ENCODE measurements around the gene LYZL1. TPM values are rescaled to one million over a fixed set of nuclear protein-coding genes. Genes with fewer than 3 reads are reported as not detected.

Gene LYZL1
- total and polyA plus RNA-seq, 2 donors (not counting 1 experiment from before 2014, with no cell fraction given): not detected

GRCh38 chr10:29328983-29329382, 40.1 kb downstream of the LYZL1 start:
- H2AFZ ChIP-seq (ENCODE audit: low read length): no peak overlapping the region
- H3K27ac ChIP-seq (ENCODE audit: insufficient read depth, low read length): no peak overlapping the region
- H3K79me2 ChIP-seq (ENCODE audit: control insufficient read depth, insufficient read depth, low read length): no peaks in the 10 kb centered on the region

GRCh38 chr10:29329420-29329819, 40.5 kb downstream of the LYZL1 start:
- no peak overlapping the region for H2AFZ ChIP-seq (ENCODE audit: low read length)
- H3K4me2 ChIP-seq (ENCODE audit: extremely low read depth, insufficient read depth, low read length): peak overlapping the region; percentile 16

More at GRCh38 chr10:29328983-29329382, 40.1 kb downstream of the LYZL1 start:
- Histone ChIP-seq H3K4me1 (ENCODE audit: control insufficient read depth, extremely low read depth, insufficient read depth, low read length) (no peaks in the 10 kb centered on the region), H3K27me3 (ENCODE audit: control insufficient read depth, insufficient read depth, low read length) (no peaks in the 10 kb centered on the region), H3K9me3 (ENCODE audit: control insufficient read depth, insufficient read depth, low read depth, low read length) (no peaks in the 10 kb centered on the region), H3K36me3 (ENCODE audit: control insufficient read depth, insufficient read depth, low read length) (no peaks in the 10 kb centered on the region), H4K20me1 (ENCODE audit: control insufficient read depth, extremely low read depth, insufficient read depth, low read length) (no peaks in the 10 kb centered on the region), H3K4me2 (ENCODE audit: extremely low read depth, insufficient read depth, low read length) (no peak overlapping the region), H3K9ac (ENCODE audit: insufficient read depth, low read length) (no peak overlapping the region), H3K4me3 (replicated peaks in 1 of 4; ENCODE audit: control extremely low read depth in 1 of 4, insufficient read depth in 1 of 4, low read depth in 3 of 4, low read length in 4 of 4) (no peak overlapping the region)
- peak; percentile 49 to 89 for DNase-seq (ENCODE audit: low read depth in 2 of 2)
- TF ChIP-seq, protein P1, sequence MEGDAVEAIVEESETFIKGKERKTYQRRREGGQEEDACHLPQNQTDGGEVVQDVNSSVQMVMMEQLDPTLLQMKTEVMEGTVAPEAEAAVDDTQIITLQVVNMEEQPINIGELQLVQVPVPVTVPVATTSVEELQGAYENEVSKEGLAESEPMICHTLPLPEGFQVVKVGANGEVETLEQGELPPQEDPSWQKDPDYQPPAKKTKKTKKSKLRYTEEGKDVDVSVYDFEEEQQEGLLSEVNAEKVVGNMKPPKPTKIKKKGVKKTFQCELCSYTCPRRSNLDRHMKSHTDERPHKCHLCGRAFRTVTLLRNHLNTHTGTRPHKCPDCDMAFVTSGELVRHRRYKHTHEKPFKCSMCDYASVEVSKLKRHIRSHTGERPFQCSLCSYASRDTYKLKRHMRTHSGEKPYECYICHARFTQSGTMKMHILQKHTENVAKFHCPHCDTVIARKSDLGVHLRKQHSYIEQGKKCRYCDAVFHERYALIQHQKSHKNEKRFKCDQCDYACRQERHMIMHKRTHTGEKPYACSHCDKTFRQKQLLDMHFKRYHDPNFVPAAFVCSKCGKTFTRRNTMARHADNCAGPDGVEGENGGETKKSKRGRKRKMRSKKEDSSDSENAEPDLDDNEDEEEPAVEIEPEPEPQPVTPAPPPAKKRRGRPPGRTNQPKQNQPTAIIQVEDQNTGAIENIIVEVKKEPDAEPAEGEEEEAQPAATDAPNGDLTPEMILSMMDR (conservative IDR thresholded peaks at IDR 0.05 in 1 of 2, IDR thresholded peaks at IDR 0.05 in 1 of 2; ENCODE audit: low read depth in 1 of 2, low read length in 2 of 2): no peak
- TF ChIP-seq EZH2 (IDR thresholded peaks at IDR 0.05; ENCODE audit: low read length, missing control alignments): no peak

DNA sequence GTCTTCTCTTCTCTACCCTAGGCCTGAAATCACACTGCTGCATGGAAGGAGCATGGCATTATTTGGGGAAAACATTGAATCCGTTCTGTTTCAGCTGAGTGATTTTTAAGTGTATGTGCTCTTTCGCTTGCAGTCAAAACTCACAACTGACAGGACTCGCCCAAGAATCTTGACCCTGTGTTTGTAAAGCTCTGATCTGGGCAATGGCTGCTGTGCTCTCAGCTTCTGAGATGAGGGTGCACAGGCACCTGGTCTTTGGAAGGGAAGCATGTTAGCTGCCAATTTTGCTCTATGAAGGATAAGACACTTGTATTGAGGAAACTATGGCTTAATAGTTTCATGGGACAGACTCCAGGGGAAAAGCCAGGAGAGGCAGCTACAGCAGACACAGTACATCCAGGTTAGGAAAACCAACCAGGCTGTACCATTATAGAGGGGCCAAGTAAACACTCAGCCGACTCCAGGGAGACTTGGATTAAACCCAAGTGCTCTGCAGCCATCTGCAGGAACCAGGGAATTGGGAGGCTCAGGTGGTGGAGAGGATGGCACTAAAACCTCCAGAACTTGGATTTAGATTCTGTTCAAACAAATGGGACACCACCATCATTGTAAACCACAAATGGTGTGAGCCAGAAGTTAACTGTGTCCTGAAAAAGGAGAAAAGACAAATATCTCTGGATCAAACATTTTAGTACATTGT, 43.3 kb downstream of the LYZL1 start:
- H3K36me3 ChIP-seq (ENCODE audit: control insufficient read depth, insufficient read depth, low read length): no peaks in the 10 kb centered on the region
- H3K27ac ChIP-seq (ENCODE audit: insufficient read depth, low read length): no peak overlapping the region
- H3K4me3 ChIP-seq (replicated peaks in 1 of 4; ENCODE audit: control extremely low read depth in 1 of 4, insufficient read depth in 1 of 4, low read depth in 3 of 4, low read length in 4 of 4): no peak overlapping the region
- no peak for DNase-seq (ENCODE audit: low read depth in 2 of 2)
- no peak overlapping the region for H3K4me2 ChIP-seq (ENCODE audit: extremely low read depth, insufficient read depth, low read length)
- no peaks in the 10 kb centered on the region for H3K9me3 ChIP-seq (ENCODE audit: control insufficient read depth, insufficient read depth, low read depth, low read length)
- no peak overlapping the region for H2AFZ ChIP-seq (ENCODE audit: low read length)
- no peak overlapping the region for H3K9ac ChIP-seq (ENCODE audit: insufficient read depth, low read length)
- H3K4me1 ChIP-seq (ENCODE audit: control insufficient read depth, extremely low read depth, insufficient read depth, low read length): no peaks in the 10 kb centered on the region
- no peaks in the 10 kb centered on the region for H4K20me1 ChIP-seq (ENCODE audit: control insufficient read depth, extremely low read depth, insufficient read depth, low read length)
- H3K27me3 ChIP-seq (ENCODE audit: control insufficient read depth, insufficient read depth, low read length): no peaks in the 10 kb centered on the region
- TF ChIP-seq, protein P1 (conservative IDR thresholded peaks at IDR 0.05 in 1 of 2, IDR thresholded peaks at IDR 0.05 in 1 of 2; ENCODE audit: low read depth in 1 of 2, low read length in 2 of 2): no peak
- no peaks in the 10 kb centered on the region for H3K79me2 ChIP-seq (ENCODE audit: control insufficient read depth, insufficient read depth, low read length)

More at GRCh38 chr10:29329420-29329819, 40.5 kb downstream of the LYZL1 start:
- Histone ChIP-seq H3K9ac (ENCODE audit: insufficient read depth, low read length) (no peak overlapping the region), H3K4me3 (replicated peaks in 1 of 4; ENCODE audit: control extremely low read depth in 1 of 4, insufficient read depth in 1 of 4, low read depth in 3 of 4, low read length in 4 of 4) (no peak overlapping the region), H3K4me1 (ENCODE audit: control insufficient read depth, extremely low read depth, insufficient read depth, low read length) (no peaks in the 10 kb centered on the region), H3K9me3 (ENCODE audit: control insufficient read depth, insufficient read depth, low read depth, low read length) (no peaks in the 10 kb centered on the region), H3K79me2 (ENCODE audit: control insufficient read depth, insufficient read depth, low read length) (no peaks in the 10 kb centered on the region), H4K20me1 (ENCODE audit: control insufficient read depth, extremely low read depth, insufficient read depth, low read length) (no peaks in the 10 kb centered on the region), H3K27me3 (ENCODE audit: control insufficient read depth, insufficient read depth, low read length) (no peaks in the 10 kb centered on the region), H3K36me3 (ENCODE audit: control insufficient read depth, insufficient read depth, low read length) (no peaks in the 10 kb centered on the region), H3K27ac (ENCODE audit: insufficient read depth, low read length) (no peak overlapping the region)
- TF ChIP-seq EZH2 (IDR thresholded peaks at IDR 0.05; ENCODE audit: low read length, missing control alignments): no peak
- TF ChIP-seq, protein P1 (conservative IDR thresholded peaks at IDR 0.05 in 1 of 2, IDR thresholded peaks at IDR 0.05 in 1 of 2; ENCODE audit: low read depth in 1 of 2, low read length in 2 of 2): no peak
- peak in 1 of 2 donors; percentile 46 for DNase-seq (ENCODE audit: low read depth in 2 of 2)
